Measurements from ENCODE around the gene NFYA.

GRCh38 chr6:41085182-41085581 lies 12.4 kb downstream of the NFYA start:
- TF ChIP-seq CTCF (tag by site-specific recombination; IDR thresholded peaks at IDR 0.05), result no peak
- no peak for TF ChIP-seq ZNF639 (tag by site-specific recombination; IDR thresholded peaks at IDR 0.05)
- TF ChIP-seq ZNF112 (tag by site-specific recombination; IDR thresholded peaks at IDR 0.05), result no peak
- no peak for TF ChIP-seq ZNF513 (tag by site-specific recombination; IDR thresholded peaks at IDR 0.05)
- no peak for TF ChIP-seq SETDB1 (IDR thresholded peaks at IDR 0.05; ENCODE audit: insufficient read length, low read length)
- TF ChIP-seq ZNF148 (tag by site-specific recombination; IDR thresholded peaks at IDR 0.05; ENCODE audit: borderline replicate concordance), result no peak
- no peak for TF ChIP-seq MEIS1 (CRISPR knock-in tag; IDR thresholded peaks at IDR 0.05; ENCODE audit: borderline replicate concordance)
- TF ChIP-seq KLF10 (tag by site-specific recombination; IDR thresholded peaks at IDR 0.05), result no peak
- TF ChIP-seq ZNF404 (tag by site-specific recombination; IDR thresholded peaks at IDR 0.05), result no peak
- TF ChIP-seq ZNF2 (tag by site-specific recombination; IDR thresholded peaks at IDR 0.05), result no peak
- no peak for TF ChIP-seq HOXC10 (CRISPR knock-in tag; IDR thresholded peaks at IDR 0.05)
- no peak for TF ChIP-seq ZNF777 (tag by site-specific recombination; IDR thresholded peaks at IDR 0.05; ENCODE audit: borderline replicate concordance)
- TF ChIP-seq ZBTB44 (tag by site-specific recombination; IDR thresholded peaks at IDR 0.05), result no peak
- no peak for TF ChIP-seq ZNF292 (tag by site-specific recombination; IDR thresholded peaks at IDR 0.05; ENCODE audit: borderline replicate concordance, low read depth)

Data from HEK293 (cell line).